NCI-H2227 (cell line): Measurements from ENCODE around the gene HAT1.

Experiments
- DNase-seq: peaks from one replicate; lab custom pipeline; 2025; ENCODE audit not compliant: unreplicated experiment; lab: John Stamatoyannopoulos, UW

The HAT1 gene

GRCh38 chr2:172031536-172031935, 109.3 kb downstream of the HAT1 start:
- DNase-seq = no peak
